ENCODE measurements around the gene NF2.

The NF2 gene

DNA sequence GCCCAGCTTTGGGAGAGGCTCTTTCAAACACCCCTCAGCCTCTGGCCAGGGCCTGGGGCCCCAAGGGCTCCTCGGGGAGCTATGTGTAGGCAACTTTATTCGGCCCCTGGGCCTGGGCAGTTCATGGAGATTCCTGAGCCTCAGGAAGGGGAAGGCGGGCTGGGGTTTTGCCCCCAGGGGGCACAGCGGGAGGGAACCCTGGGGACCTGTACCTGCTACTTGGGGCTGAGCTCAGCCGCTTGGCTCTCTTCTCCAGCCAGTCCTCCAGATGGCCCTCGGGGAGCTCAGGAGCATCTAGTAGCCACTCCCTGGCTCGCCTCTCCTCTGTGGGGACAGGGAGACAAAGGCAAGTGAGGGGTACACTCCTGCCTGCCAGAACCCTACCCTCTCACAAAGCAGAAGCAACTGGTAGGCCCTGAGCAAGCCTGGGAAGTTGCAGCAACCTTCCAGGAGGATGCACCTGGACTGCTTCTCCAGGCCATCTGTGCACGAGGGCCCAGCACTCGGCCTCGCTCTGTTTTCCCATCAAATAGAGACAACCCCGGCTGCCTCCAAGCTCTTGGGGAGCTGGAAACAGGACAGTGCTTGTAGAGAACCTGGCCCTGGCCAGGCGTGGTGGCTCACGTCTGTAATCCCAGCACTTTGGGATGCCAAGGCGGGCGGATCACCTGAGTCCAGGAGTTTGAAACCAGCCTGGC lies 134.8 kb downstream of the NF2 start:
- no peak for DNase-seq (ENCODE audit: extremely low read depth in 1 of 2, low read depth in 1 of 2)

DNA sequence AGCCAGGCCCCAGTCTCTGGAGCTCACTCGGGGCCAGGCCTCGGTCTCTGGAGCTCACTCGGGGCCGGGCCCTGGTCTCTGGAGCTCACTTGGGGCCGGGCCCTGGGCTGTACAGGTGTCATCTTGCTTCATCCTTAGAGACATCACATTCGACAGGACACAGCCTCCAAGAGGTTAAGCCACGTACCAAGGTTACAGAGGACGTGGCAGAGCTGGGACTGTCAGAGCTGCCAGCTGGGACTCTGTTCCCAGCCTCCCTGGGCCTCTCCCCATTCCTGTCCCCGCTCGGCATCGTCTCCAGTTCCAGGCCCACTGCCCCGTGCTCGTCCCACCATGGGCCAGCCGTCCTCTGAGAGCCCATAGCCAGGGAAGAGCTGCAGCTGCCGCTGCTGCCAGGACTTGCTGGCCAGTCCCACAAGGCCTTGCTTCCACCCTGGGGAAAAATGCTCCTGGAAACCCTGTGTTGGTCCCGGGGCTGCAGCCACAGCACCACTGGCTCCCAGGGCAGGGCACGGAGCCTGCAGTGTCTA lies 136.0 kb downstream of the NF2 start:
- no peak for DNase-seq (ENCODE audit: extremely low read depth in 1 of 2, low read depth in 1 of 2)

GRCh38 chr22:29740216-29740615 lies 136.8 kb downstream of the NF2 start:
- no peak for DNase-seq (ENCODE audit: extremely low read depth in 1 of 2, low read depth in 1 of 2)

GRCh38 chr22:29741926-29742325 lies 138.5 kb downstream of the NF2 start:
- no peak for DNase-seq (ENCODE audit: extremely low read depth in 1 of 2, low read depth in 1 of 2)

DNA sequence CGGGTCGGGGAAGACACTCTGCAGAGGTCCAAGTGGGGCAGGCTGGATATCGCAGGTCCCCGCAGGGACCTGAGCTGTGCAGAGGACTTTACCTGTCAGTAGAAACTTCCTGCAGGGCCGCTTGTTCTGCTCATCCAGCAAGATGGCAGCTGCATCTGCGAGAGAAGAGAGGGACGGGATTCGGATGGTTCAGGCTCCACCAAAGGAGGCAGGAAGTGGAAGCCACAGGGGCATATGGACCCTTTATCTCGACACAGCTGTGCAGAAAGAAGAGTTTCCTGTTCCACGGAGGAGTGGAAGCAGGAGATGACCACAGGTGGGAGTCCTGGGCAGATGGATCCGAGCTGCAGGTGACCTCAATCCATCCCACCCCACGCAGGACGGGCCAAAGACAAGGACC lies 138.9 kb downstream of the NF2 start:
- no peak for DNase-seq (ENCODE audit: extremely low read depth in 1 of 2, low read depth in 1 of 2)

- no peak for DNase-seq (ENCODE audit: extremely low read depth in 1 of 2, low read depth in 1 of 2)
Measured at GRCh38 chr22:29744902-29745301, 141.5 kb downstream of the NF2 start.

- DNase-seq (ENCODE audit: extremely low read depth in 1 of 2, low read depth in 1 of 2): no peak
Measured at GRCh38 chr22:29747832-29748231, 144.4 kb downstream of the NF2 start.

Data from stimulated activated CD8-positive, alpha-beta memory T cell treated with anti-CD3 and anti-CD28 coated beads, Interleukin-7, amount 100 ng/mL, for 48 hours (primary cell).